Measurements from ENCODE around the gene KLHL30. TPM values are rescaled to one million over a fixed set of nuclear protein-coding genes. Genes with fewer than 3 reads are reported as not detected.

The KLHL30 gene
- total RNA-seq, 1 experiment from 2014 or later: not detected

DNA sequence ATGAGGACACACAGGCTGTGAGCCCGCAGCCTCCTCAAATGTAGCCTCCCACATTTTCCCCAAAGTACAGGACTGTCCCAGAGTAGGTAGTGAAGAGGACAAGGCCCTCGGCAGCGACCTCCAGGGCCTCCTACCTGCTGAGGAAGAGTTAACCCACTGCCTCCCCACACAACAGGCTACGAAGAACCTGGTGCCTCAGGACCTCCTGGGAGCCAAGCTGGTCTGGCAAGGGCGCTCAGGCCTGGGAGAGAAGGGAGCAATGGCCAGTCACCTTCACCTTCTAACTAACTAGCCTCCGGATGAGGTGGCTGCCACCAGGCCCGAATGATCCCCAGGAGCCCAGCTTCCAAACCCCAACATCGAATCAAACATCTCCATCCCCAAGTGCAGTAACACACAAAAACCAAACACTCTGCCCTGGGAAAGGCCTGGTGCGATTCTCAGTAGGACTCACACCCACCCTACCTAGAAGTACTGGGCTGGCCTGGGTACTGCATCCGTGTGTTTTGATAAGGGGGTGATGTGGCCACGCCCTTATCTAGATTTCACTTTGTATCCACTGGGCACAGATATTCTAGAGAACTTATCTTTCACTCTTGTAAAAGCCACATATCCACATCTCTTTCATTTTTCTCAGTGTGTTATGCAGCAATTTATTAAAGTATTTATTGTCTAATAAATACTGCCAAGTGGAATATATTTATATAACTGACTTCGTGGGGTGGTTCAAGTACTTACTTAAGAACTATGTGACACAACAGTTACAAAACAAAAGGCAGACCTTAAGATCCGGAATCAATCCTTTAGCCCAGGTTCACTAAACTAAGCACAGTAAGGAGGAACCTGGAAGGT, 30.0 kb downstream of the KLHL30 start:
- Histone ChIP-seq H2AFZ (ENCODE audit: low read length) (no peak overlapping the region), H3K79me2 (ENCODE audit: insufficient read depth, low read length) (no peaks in the 10 kb centered on the region), H4K5ac (ENCODE audit: insufficient read length, low read depth, low read length) (no peak overlapping the region), H3K9ac (ENCODE audit: extremely low read depth, insufficient read length, low read length) (no peak overlapping the region), H3K27ac (ENCODE audit: insufficient read length, low read depth, low read length) (no peak overlapping the region), H2BK120ac (ENCODE audit: low read depth, low read length, poor library complexity, severe bottlenecking) (no peak overlapping the region), H3K4me1 (ENCODE audit: insufficient read depth, low read length) (no peaks in the 10 kb centered on the region), H2BK12ac (ENCODE audit: insufficient read length, low read depth, low read length) (no peak overlapping the region), H2AK5ac (ENCODE audit: insufficient read length, low read length) (no peak overlapping the region), H2BK15ac (ENCODE audit: low read depth, low read length) (no peak overlapping the region), H3K79me1 (ENCODE audit: insufficient read depth, low read depth, low read length, poor library complexity, severe bottlenecking) (no peaks in the 10 kb centered on the region), H3T11ph (ENCODE audit: low read length) (no peak overlapping the region), H3K23ac (ENCODE audit: insufficient read length, low read depth, low read length) (no peak overlapping the region), H2BK5ac (ENCODE audit: insufficient read length, low read length) (no peak overlapping the region), H4K91ac (ENCODE audit: insufficient read length, low read depth, low read length) (no peak overlapping the region), H4K20me1 (ENCODE audit: control insufficient read depth, insufficient read depth, insufficient read length) (no peaks in the 10 kb centered on the region), H4K8ac (replicated peaks; ENCODE audit: insufficient read length, low read depth, low read length) (no peak overlapping the region), H3K9me3 (ENCODE audit: control insufficient read depth, low read depth, low read length) (no peaks in the 10 kb centered on the region), H3K56ac (ENCODE audit: insufficient read length, low read depth, low read length) (no peak overlapping the region), H3K18ac (ENCODE audit: insufficient read length, low read depth, low read length) (no peak overlapping the region), H3K4me2 (ENCODE audit: insufficient read depth, insufficient read length, low read length) (no peak overlapping the region), H3K4ac (ENCODE audit: low read depth, low read length) (no peak overlapping the region), H3K23me2 (ENCODE audit: insufficient read length, low read depth, low read length, poor library complexity, severe bottlenecking) (no peaks in the 10 kb centered on the region), H3K14ac (ENCODE audit: insufficient read depth, low read length) (no peak overlapping the region), H2BK20ac (ENCODE audit: low read depth, low read length, poor library complexity, severe bottlenecking) (no peak overlapping the region), H3K27me3 (ENCODE audit: insufficient read depth, low read length) (peaks cover 3% of the 10 kb centered on the region; the same call in 1 of the 2 replicates)
- WGBS (ENCODE audit: extremely low coverage, insufficient read length, low lambda C conversion rate): no CpG with 5 or more reads among the region's 13 CpGs
- DNase-seq: no peak
- Mint-ChIP-seq H3K4me1 (no peaks in the 10 kb centered on the region), H3K36me3 (ENCODE audit: insufficient read depth in 1 of 3, low read depth in 3 of 3) (peaks cover 16 to 40% (median 32%) of the 10 kb centered on the region in 3 experiments), H3K4me3 (no peak overlapping the region), H3K27ac (no peak overlapping the region), H3K9me3 (peaks cover 0 to 4% of the 10 kb centered on the region in 2 experiments; a peak in 1 of 5 replicates), H3K27me3 (ENCODE audit: low read depth) (peaks cover 20% of the 10 kb centered on the region)
- TF ChIP-seq, protein P1, sequence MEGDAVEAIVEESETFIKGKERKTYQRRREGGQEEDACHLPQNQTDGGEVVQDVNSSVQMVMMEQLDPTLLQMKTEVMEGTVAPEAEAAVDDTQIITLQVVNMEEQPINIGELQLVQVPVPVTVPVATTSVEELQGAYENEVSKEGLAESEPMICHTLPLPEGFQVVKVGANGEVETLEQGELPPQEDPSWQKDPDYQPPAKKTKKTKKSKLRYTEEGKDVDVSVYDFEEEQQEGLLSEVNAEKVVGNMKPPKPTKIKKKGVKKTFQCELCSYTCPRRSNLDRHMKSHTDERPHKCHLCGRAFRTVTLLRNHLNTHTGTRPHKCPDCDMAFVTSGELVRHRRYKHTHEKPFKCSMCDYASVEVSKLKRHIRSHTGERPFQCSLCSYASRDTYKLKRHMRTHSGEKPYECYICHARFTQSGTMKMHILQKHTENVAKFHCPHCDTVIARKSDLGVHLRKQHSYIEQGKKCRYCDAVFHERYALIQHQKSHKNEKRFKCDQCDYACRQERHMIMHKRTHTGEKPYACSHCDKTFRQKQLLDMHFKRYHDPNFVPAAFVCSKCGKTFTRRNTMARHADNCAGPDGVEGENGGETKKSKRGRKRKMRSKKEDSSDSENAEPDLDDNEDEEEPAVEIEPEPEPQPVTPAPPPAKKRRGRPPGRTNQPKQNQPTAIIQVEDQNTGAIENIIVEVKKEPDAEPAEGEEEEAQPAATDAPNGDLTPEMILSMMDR (conservative IDR thresholded peaks at IDR 0.05): no peak
